Measurements from ENCODE around the gene APOL4.
"Not testable (repeated sequence)": the region's sequence is repeated elsewhere in the genome, so short reads cannot be mapped to it uniquely, and the experiment has no call there.

GRCh38 chr22:36250292-36250960, 48.8 kb upstream of the APOL4 start:
- not testable (repeated sequence) for TF ChIP-seq CTCF, EP300 (IDR thresholded peaks at IDR 0.05)
